IMR-90 (cell line): Measurements from ENCODE around the gene APBB1IP.
"Not testable (repeated sequence)": the region's sequence is repeated elsewhere in the genome, so short reads cannot be mapped to it uniquely, and the experiment has no call there.

Experiments used
- BHLHE40 ChIP-seq: fragments of 150-350 bp; IDR thresholded peaks from 2 replicates; pipeline ENCODE4 v1.6.1; 2016; ENCODE audit warnings: mild to moderate bottlenecking, low read depth, low read length
- CHD1 ChIP-seq: IDR thresholded peaks from 2 replicates; pipeline ENCODE4 v1.6.1; 2012; ENCODE audit warnings: low read depth, low read length, improper control_type of control experiment
- FOS ChIP-seq: fragments of 150-350 bp; IDR thresholded peaks from 2 replicates; pipeline ENCODE4 v1.6.1; 2016; ENCODE audit warnings: low read depth, low read length
- MAFK ChIP-seq: IDR thresholded peaks from 2 replicates; pipeline ENCODE4 v1.6.1; 2012; ENCODE audit warnings: low read depth, low read length, improper control_type of control experiment
- MAZ ChIP-seq: IDR thresholded peaks from 2 replicates; pipeline ENCODE4 v1.6.1; 2012; ENCODE audit warnings: low read depth, mild to moderate bottlenecking, low read length, improper control_type of control experiment, moderate library complexity, borderline replicate concordance
- MXI1 ChIP-seq: IDR thresholded peaks from 2 replicates; pipeline ENCODE4 v1.6.1; 2012; ENCODE audit warnings: low read depth, mild to moderate bottlenecking, low read length, moderate library complexity, borderline replicate concordance
- POLR2A ChIP-seq: IDR thresholded peaks from 2 replicates; pipeline ENCODE4 v1.6.1; 2012; ENCODE audit warnings: mild to moderate bottlenecking, low read depth, low read length
- RAD21 ChIP-seq: IDR thresholded peaks from 2 replicates; pipeline ENCODE4 v1.6.1; 2012; ENCODE audit warnings: low read length, improper control_type of control experiment
- SMC3 ChIP-seq: fragments of 150-350 bp; IDR thresholded peaks from 2 replicates; pipeline ENCODE4 v1.6.1; 2016; ENCODE audit warnings: low read depth, mild to moderate bottlenecking, antibody characterized with exemption, low read length, moderate library complexity
- TF ChIP-seq, protein P1 (sequence below): conservative IDR thresholded peaks from 2 replicates; pipeline ENCODE4 v1.5.1; 2012; ENCODE audit warnings: mild to moderate bottlenecking, low read depth, low read length, improper control_type of control experiment

DNA sequence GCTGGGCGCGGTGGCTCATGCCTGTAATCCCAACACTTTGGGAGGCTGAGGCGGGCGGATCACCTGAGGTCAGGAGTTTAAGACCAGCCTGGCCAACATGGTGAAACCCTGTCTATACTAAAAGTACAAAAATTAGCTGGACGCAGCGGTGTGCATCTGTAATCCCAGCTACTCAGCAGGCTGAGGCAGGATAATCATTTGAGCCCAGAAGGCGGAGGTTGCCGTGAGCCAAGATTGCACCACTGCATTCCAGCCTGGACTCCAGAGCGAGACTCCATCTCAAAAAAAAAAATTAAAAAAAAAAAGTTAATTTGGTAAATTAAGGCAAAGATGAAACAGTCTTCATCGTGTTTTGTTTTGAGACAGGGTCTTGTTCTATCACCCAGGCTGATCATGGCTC, 66.3 kb downstream of the APBB1IP start:
- TF ChIP-seq RAD21, POLR2A, FOS, CHD1, MXI1, MAFK, SMC3, BHLHE40, MAZ: not testable (repeated sequence)
- TF ChIP-seq, protein P1, sequence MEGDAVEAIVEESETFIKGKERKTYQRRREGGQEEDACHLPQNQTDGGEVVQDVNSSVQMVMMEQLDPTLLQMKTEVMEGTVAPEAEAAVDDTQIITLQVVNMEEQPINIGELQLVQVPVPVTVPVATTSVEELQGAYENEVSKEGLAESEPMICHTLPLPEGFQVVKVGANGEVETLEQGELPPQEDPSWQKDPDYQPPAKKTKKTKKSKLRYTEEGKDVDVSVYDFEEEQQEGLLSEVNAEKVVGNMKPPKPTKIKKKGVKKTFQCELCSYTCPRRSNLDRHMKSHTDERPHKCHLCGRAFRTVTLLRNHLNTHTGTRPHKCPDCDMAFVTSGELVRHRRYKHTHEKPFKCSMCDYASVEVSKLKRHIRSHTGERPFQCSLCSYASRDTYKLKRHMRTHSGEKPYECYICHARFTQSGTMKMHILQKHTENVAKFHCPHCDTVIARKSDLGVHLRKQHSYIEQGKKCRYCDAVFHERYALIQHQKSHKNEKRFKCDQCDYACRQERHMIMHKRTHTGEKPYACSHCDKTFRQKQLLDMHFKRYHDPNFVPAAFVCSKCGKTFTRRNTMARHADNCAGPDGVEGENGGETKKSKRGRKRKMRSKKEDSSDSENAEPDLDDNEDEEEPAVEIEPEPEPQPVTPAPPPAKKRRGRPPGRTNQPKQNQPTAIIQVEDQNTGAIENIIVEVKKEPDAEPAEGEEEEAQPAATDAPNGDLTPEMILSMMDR: not testable (repeated sequence)
